Measurements from ENCODE around the gene MTHFD1L. TPM values are rescaled to one million over a fixed set of nuclear protein-coding genes. Genes with fewer than 3 reads are reported as not detected.

The MTHFD1L gene
- total and polyA plus RNA-seq, 9 of the 15 experiments (the other 6 are each of a cell fraction or from before 2014, with no cell fraction given) = 20.9 to 128 (median 61.0) TPM

GRCh38 chr6:150866147-150866990 is 867 bp downstream of the MTHFD1L start (continued):
- TF ChIP-seq PREB (CRISPR knock-in tag; IDR thresholded peaks at IDR 0.05) (no peak), CREB1 (IDR thresholded peaks at IDR 0.05) (peak; percentile 74), CREB1 (CRISPR knock-in tag; IDR thresholded peaks at IDR 0.05) (no peak; the same call in 1 of the 2 replicates), ZBTB2 (IDR thresholded peaks at IDR 0.05) (no peak), MAFK (IDR thresholded peaks at IDR 0.05; ENCODE audit: low read length) (no peak), ZNF174 (CRISPR knock-in tag; IDR thresholded peaks at IDR 0.05) (no peak), TEAD1 (CRISPR knock-in tag; IDR thresholded peaks at IDR 0.05) (peak in 1 of 2 experiments; percentile 14; a peak in 2 of 4 replicates), ETS1 (conservative IDR thresholded peaks at IDR 0.05; ENCODE audit: control insufficient read depth, low read depth, low read length) (peak; percentile 70; the same call in 1 of the 2 replicates), AFF1 (IDR thresholded peaks at IDR 0.05; ENCODE audit: low read depth in 1 of 2, partially characterized antibody in 2 of 2) (no peak), ZNF280A (IDR thresholded peaks at IDR 0.05; ENCODE audit: low read depth, partially characterized antibody) (no peak), COPS2 (conservative IDR thresholded peaks at IDR 0.05) (no peak), CBX2 (IDR thresholded peaks at IDR 0.05; ENCODE audit: insufficient read depth, low read length, poor library complexity, severe bottlenecking) (no peak), ZFX (CRISPR knock-in tag; IDR thresholded peaks at IDR 0.05) (peak; percentile 78), EHMT2 (IDR thresholded peaks at IDR 0.05) (no peak), ZFP36 (IDR thresholded peaks at IDR 0.05; ENCODE audit: low read depth, low read length, partially characterized antibody) (no peak), PYGO2 (tag; IDR thresholded peaks at IDR 0.05) (no peak), POLR3G (IDR thresholded peaks at IDR 0.05; ENCODE audit: extremely low read depth, insufficient read length, insufficient replicate concordance) (no peak), PHF21A (IDR thresholded peaks at IDR 0.05; ENCODE audit: borderline replicate concordance, low read depth) (no peak)

All from K562 (cell line).